HepG2 (cell line): ENCODE results near the gene FAM117A. TPM values are rescaled to one million over a fixed set of nuclear protein-coding genes. Genes with fewer than 3 reads are reported as not detected.

Experiments used
- AHDC1 ChIP-seq: sonication (generic); formaldehyde crosslinking; IDR thresholded peaks from 2 replicates; pipeline ENCODE4 v1.5.1; 2020; ENCODE audit warnings: mild to moderate bottlenecking, missing genetic modification reagents, borderline replicate concordance
- DBP ChIP-seq: sonication (generic); formaldehyde crosslinking; IDR thresholded peaks from 2 replicates; pipeline ENCODE4 v1.4.0; 2020; ENCODE audit warnings: missing genetic modification reagents; ENCODE audit errors: not compliant biosample characterization
- PLSCR1 ChIP-seq: sonication (generic); formaldehyde crosslinking; IDR thresholded peaks from 2 replicates; pipeline ENCODE4 v1.5.0; 2020; ENCODE audit warnings: missing genetic modification reagents, mild to moderate bottlenecking, borderline replicate concordance
- REST ChIP-seq, 2 experiments: IDR thresholded peaks; 2 replicates each; pipeline ENCODE4 v1.6.1; 2011 to 2012; ENCODE audit warnings: low read length in 2 of 2, borderline replicate concordance in 1 of 2, low read depth in 1 of 2, mild to moderate bottlenecking in 1 of 2, moderate library complexity in 1 of 2
- YY1 ChIP-seq: IDR thresholded peaks from 2 replicates; pipeline ENCODE4 v1.6.1; 2011; ENCODE audit warnings: low read length, low read depth, moderate library complexity, mild to moderate bottlenecking; ENCODE audit not compliant: insufficient read depth, insufficient replicate concordance
- ZGPAT ChIP-seq: IDR thresholded peaks from 2 replicates; pipeline ENCODE4 v1.6.1; 2016; ENCODE audit warnings: mild to moderate bottlenecking
- ZNF17 ChIP-seq: sonication (generic); formaldehyde crosslinking; IDR thresholded peaks from 2 replicates; pipeline ENCODE4 v1.5.0; 2020; ENCODE audit warnings: mild to moderate bottlenecking, missing genetic modification reagents
- ZNF256 ChIP-seq: sonication (generic); formaldehyde crosslinking; conservative IDR thresholded peaks from 2 replicates; pipeline ENCODE4 v1.4.0; 2020; ENCODE audit warnings: missing genetic modification reagents
- ZNF616 ChIP-seq: sonication (generic); formaldehyde crosslinking; IDR thresholded peaks from 2 replicates; pipeline ENCODE4 v1.5.0; 2020; ENCODE audit warnings: low read depth, mild to moderate bottlenecking, missing genetic modification reagents
- ZNF619 ChIP-seq: sonication (generic); formaldehyde crosslinking; IDR thresholded peaks from 2 replicates; pipeline ENCODE4 v1.4.0; 2020; ENCODE audit warnings: mild to moderate bottlenecking, missing genetic modification reagents
- polyA plus RNA-seq, 8 experiments: library from polyadenylated mRNA; depleted of rRNA in 3 of 8; stranded (reverse) in 7 of 8; unstranded in 1 of 8; fragments of >200 nt; fragmentation: Illumina TruSeq in 4 of 8; extraction: Trizol in 4 of 8; gene quantifications; 2 replicates each; pipeline versions ENCODE4 v1.2.1 to v1.2.3, GENCODE V29; 2011 to 2016; ENCODE audit warnings: low read depth in 4 of 8, missing spikeins in 1 of 8, mixed read lengths in 1 of 8; ENCODE audit not compliant: insufficient read depth in 1 of 8
- total RNA-seq, 5 experiments: library from RNA; depleted of rRNA; stranded (reverse); fragments of >200 nt; fragmentation: Illumina TruSeq; extraction: Trizol; gene quantifications; 2 replicates each; pipeline ENCODE4 v1.2.3, GENCODE V29; 2016; ENCODE audit warnings: low read depth in 1 of 5

The FAM117A gene
- total and polyA plus RNA-seq, 2 of the 13 experiments (the other 11 are each of a cell fraction or from before 2014, with no cell fraction given): 12.1 to 19.8 TPM

- TF ChIP-seq AHDC1 (peak; percentile 30; the same call in 1 of the 2 replicates), DBP (CRISPR knock-in tag) (peak; percentile 57), ZGPAT (peak; percentile 93), ZNF619 (CRISPR knock-in tag) (no peak; the same call in 1 of the 2 replicates), ZNF17 (CRISPR knock-in tag) (no peak), ZNF616 (CRISPR knock-in tag) (0 out of 2 replicates have a peak, but pooled peaks have one; percentile 42), YY1 (peak; percentile 79), ZNF256 (no peak), PLSCR1 (CRISPR knock-in tag) (no peak), REST (IDR thresholded peaks at IDR 0.05; ENCODE audit: borderline replicate concordance in 1 of 2, low read depth in 1 of 2, low read length in 2 of 2) (peak; percentile 3 to 70; a peak in 2 of 4 replicates)
These were observed 56.1 kb downstream of the FAM117A start, which contains the start of gene SLC35B1 (continued) for GRCh38 chr17:49707608-49708514.
